NCI-H1417 treated with DMSO at 0.1 percent for 48 hours (cell line): ENCODE measurements around the gene CFAP45.

Experiments used
- DNase-seq: peaks from one replicate; lab custom pipeline; 2025; lab: John Stamatoyannopoulos, UW

CFAP45 gene

GRCh38 chr1:159853417-159854115, 46.4 kb downstream of the CFAP45 start:
- DNase-seq = no peak

DNA sequence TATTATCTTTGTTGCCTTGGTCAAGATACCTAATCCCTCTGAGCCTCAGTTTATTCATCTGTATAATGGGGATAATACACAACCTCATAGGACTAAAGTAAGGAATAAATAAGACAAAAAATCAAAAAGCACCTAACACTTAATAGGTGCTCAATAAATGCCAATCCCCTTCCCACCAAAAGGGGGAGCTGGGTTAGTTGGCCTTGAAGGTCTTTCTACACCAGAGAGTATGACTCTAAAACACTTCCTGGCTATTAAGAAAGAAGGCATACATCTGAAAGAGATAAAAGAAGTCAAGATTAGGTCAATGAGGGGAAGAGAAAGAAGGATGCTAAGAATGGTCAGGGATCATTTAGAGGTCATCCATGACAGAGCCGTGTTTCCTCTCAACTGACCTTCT, 48.6 kb downstream of the CFAP45 start:
- no peak for DNase-seq

- DNase-seq = no peak
Measured at GRCh38 chr1:159849626-159850366, 50.2 kb downstream of the CFAP45 start.

GRCh38 chr1:159848326-159848725, 51.6 kb downstream of the CFAP45 start:
- DNase-seq = no peak

DNA sequence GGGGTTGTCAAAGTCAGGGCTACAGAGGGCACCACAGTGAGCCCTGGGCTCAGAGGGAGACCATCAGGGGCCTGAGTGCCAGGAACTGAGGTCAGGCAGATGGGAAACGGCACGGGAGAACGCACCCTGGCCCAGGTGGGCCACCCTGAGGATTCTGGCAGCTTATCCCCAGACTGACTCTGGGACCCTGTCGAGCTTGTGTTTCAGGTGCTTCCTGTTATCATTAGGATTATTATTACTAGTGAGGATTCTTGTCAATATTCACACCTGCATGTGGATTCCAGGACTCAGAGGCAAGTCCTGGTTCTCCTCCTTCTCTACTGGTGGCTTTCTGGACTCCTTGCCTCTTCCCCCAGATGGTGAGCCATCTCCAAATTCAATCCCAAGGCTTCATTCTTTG, 52.7 kb downstream of the CFAP45 start:
- no peak for DNase-seq

GRCh38 chr1:159845751-159846629, 54.0 kb downstream of the CFAP45 start:
- DNase-seq = no peak

DNA sequence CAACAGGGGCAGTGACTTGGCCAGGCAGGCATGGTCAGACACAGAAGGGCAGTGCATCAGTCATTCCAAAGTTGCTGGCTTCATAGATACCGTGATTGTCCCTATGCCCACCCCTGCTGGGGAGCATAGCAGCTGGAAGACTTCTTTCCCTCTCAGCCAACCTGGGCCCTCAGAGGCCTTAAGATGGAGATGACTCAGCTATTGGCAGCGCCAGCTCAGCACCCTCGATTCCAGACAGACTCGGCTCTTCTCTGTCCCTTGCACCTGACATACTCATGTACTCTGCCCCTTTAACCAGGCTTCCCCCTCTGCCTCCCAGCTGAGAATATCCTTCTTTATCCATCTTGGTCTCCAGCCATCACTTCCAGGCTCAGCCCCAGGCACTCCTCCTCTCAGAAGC, 56.5 kb downstream of the CFAP45 start:
- DNase-seq = no peak

DNA sequence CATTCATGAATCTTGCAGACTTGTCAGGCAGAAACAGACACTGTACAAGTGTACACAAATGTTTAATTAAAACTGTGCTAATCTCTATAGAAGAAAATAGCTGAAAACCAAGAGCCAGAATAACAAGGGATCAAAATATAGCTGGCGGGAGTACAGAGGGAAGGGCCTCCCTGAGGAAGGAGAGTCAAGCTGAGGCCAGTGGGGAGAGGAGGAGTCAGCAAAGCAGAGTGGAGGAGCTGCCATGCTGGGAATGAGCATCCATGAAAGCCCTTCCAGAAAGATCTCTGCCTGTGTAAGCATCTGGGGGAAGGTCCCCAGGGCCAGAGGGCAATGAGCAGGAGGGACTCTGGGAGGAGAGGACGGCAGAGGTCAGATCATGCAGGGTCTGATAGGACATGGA, 58.2 kb downstream of the CFAP45 start:
- no peak for DNase-seq

- no peak for DNase-seq
Measured at GRCh38 chr1:159839116-159839849, 60.7 kb downstream of the CFAP45 start.

DNA sequence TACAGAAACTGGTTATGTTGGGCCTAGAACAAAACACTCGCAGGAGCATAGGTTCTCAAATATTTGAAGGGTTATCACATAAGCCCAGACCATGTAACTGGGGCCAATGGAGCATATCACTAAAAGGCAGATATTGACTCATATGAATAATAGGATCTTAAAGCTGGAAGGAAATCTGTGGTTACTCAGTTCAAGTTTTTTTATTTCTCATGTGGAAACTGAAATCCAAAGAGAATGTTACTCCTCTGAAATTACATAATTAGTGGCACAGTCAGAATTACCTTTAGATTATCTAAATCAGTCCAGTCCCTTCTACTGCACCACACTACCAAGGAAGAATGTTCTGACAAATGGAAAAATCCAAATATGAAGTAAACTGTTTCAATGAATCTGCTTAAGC, 61.2 kb downstream of the CFAP45 start:
- DNase-seq = no peak

- no peak for DNase-seq
Measured at GRCh38 chr1:159835862-159836525, 64.0 kb downstream of the CFAP45 start.

DNA sequence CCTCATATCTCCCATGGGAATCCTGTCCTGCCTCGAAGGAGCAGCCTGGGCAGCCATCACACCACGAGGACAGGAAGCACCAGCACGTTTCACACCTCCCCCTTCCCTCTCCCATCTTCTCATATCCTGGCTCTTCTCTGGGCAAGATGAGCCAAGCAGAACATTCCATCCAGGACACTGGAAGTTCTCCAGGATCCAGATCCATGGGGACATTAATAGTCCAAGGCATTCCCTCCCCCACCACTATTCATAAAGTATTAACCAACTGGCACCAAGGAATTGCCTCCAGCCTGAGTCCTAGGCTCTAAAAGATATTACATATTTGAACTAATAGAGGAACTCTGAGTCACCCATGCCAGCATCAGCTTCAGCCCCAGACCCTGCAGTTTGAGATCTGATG, 64.6 kb downstream of the CFAP45 start:
- no peak for DNase-seq

DNA sequence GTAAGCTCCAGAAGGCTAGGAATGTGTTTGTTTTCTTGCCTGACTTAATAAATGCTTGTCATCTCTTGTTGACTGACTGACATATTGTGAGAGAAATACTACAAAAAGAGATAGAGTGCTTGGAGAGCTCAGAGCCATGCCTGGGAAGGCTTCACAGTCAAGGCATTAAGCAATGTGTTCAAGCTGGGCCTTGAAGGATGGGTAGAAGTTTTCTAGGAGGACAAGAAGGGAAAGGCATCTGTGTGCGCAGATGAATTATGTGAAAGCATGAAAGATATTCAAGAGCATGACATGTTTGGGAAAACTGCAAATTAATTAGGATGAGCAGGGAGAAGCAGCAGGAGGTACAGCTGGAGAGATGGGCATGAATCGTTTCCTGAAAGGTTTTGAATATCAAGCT, 67.7 kb downstream of the CFAP45 start:
- no peak for DNase-seq

DNA sequence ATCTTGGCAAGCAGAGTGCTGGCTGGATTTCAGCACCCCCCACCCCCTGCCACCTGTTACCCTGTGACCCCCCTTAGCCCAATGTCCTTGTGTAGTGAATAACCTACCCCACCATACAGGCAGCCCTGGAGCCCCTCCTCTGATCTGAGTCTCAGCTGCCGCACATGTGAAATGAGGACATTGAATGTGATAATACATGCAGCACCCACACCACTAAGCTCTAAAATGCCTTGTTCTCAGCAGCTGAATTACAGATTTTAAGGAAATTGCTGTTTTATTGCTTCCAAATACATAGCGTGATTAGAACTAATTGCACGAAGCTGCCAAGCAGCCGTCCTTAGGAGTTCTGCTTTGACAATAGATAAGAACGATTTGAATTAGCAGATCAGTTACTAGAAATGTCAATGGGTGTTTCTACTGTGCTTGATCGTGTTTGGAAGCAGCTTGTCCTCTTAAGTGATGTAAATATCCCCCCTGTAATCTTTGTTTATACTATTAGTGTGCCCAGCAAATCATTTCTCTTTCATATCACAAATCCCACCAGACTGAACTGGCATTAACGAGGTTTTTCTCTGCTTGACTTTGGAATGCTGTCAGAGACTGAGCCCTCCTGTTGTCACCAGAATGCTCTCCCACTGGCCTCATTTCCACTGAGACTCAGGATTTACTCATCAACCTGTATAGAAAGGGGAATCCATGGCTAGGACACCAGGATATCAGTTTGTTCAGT, 68.4 kb downstream of the CFAP45 start:
- DNase-seq = no peak

DNA sequence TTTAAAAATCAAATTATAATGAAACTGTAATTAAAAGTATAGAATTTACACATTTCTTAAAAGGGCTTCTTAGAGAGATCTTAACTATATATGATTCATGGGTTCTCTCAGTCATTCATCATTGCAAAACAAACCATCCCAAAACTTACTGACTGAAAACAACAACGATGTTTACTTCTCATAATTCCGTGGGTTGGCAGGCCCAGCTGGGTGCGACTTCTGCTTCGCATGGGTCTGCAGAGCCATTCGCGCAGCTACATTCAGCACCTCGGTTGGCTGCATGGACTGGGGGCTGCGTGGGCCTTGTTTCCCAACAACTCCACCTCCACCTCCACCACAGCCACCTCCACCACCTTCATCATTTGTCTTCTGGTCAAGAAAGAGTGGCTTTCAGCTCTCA, 69.2 kb downstream of the CFAP45 start:
- DNase-seq = no peak

GRCh38 chr1:159829822-159830465, 70.0 kb downstream of the CFAP45 start:
- DNase-seq = no peak

- no peak for DNase-seq
Measured at GRCh38 chr1:159829273-159829634, 70.7 kb downstream of the CFAP45 start.

DNA sequence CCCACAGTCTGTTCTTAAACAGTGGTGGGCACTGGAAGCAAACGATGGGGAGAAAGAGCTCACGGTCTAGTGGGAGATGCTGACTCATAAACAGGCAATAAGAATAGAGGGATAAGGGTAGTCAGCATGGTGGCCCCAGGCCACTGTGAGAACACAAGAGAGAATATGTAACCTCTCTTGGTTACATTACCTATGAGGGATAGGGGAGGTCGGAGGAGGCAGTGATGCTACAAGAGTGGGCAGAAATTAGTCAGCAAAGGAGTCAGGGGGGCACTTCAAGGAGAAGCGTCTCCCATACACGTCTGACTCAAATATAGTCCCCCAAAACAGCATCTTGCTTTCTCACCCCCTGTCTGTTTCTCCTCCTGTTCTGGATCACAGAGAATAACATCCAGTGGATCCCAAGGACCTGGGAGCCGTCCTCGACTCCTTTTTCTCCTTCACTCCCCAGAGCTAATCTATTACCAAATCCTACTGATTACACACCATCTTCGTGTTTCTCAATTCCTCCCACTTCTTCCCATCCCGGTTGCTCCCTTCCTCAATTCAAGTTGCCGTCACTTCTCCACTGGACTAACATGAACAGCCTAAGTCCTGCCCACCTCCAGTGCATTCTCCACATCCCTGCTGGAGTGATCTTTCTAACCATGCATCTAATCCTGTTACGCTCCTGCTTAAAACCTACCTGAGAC, 71.2 kb downstream of the CFAP45 start:
- DNase-seq = no peak

DNA sequence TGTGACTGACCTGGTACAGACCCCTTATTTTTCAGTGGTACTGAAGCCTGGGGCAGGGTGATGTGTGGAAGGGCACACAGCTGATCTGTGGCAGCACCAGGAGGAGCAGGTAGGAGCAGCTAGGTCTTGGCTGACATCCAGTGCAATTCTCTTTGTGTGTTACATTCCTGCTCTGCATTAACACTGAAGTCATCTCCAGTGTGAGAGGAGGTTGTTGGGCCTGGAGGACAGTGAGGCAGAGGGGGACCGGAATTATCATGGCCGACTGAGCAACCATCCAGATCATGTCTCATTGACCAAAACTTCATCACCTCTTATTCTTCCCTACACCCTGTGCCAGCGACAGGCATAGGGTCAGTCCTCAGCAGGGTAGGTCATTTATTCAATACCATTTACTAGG, 71.8 kb downstream of the CFAP45 start:
- DNase-seq = no peak

GRCh38 chr1:159827549-159827948, 72.4 kb downstream of the CFAP45 start:
- DNase-seq = no peak
